ENCODE data around the gene CDC42BPB. TPM values are rescaled to one million over a fixed set of nuclear protein-coding genes. Genes with fewer than 3 reads are reported as not detected.

CDC42BPB gene
- total RNA-seq, 1 donor from 2014 or later, result 116 TPM

GRCh38 chr14:102982852-102983470, 74.4 kb downstream of the CDC42BPB start:
- Histone ChIP-seq H3K27me3 (ENCODE audit: insufficient read depth, low read length) (no peaks in the 10 kb centered on the region), H3K4me2 (ENCODE audit: low read length) (no peak overlapping the region), H3K4me3 (ENCODE audit: insufficient read depth, low read depth, low read length) (no peak overlapping the region), H3K4me1 (ENCODE audit: insufficient read depth, low read length) (peaks cover 17% of the 10 kb centered on the region), H3K9me3 (ENCODE audit: insufficient read depth, low read depth, low read length) (no peaks in the 10 kb centered on the region), H3K36me3 (ENCODE audit: insufficient read depth, low read length) (peaks cover 45% of the 10 kb centered on the region), H3K79me2 (ENCODE audit: insufficient read depth, low read length) (peaks cover 18% of the 10 kb centered on the region), H3K27ac (ENCODE audit: low read depth, low read length) (no peak overlapping the region), H3K9ac (ENCODE audit: low read length) (no peak overlapping the region), H4K20me1 (ENCODE audit: insufficient read depth, low read length) (peaks cover 69% of the 10 kb centered on the region), H2AFZ (ENCODE audit: low read depth, low read length) (no peak overlapping the region)
- H3K27me3 Mint-ChIP-seq (ENCODE audit: low read depth, unreplicated experiment), result no peaks in the 10 kb centered on the region
- no peak overlapping the region for H3K27ac Mint-ChIP-seq (ENCODE audit: unreplicated experiment)
- FAIRE-seq (no peak), DNase-seq (ENCODE audit: low read depth) (no peak)
- H3K36me3 Mint-ChIP-seq (ENCODE audit: low read depth, unreplicated experiment), result peaks cover 39% of the 10 kb centered on the region
- H3K4me3 Mint-ChIP-seq (ENCODE audit: unreplicated experiment), result no peak overlapping the region
- peaks cover 6% of the 10 kb centered on the region for H3K9me3 Mint-ChIP-seq (ENCODE audit: unreplicated experiment)
- TF ChIP-seq EZH2 (IDR thresholded peaks at IDR 0.05; ENCODE audit: insufficient read depth, low read length) (no peak), CTCF (IDR thresholded peaks at IDR 0.05; ENCODE audit: insufficient read depth, low read depth, low read length) (no peak)
- peaks cover 14% of the 10 kb centered on the region for H3K4me1 Mint-ChIP-seq (ENCODE audit: low read depth, unreplicated experiment)

- Histone ChIP-seq H3K4me3 (ENCODE audit: insufficient read depth, low read depth, low read length) (no peak overlapping the region), H3K27ac (ENCODE audit: low read depth, low read length) (no peak overlapping the region)
- no peak for FAIRE-seq
Observed at GRCh38 chr14:102980409-102980810, 76.9 kb downstream of the CDC42BPB start.

More at GRCh38 chr14:102980409-102980810, 76.9 kb downstream of the CDC42BPB start:
- H3K79me2 ChIP-seq (ENCODE audit: insufficient read depth, low read length), result peaks cover 7% of the 10 kb centered on the region
- H3K27me3 Mint-ChIP-seq (ENCODE audit: low read depth, unreplicated experiment), result no peaks in the 10 kb centered on the region
- H3K4me2 ChIP-seq (ENCODE audit: low read length), result no peak overlapping the region
- H3K9me3 Mint-ChIP-seq (ENCODE audit: unreplicated experiment), result no peaks in the 10 kb centered on the region
- no peaks in the 10 kb centered on the region for H3K9me3 ChIP-seq (ENCODE audit: insufficient read depth, low read depth, low read length)
- H4K20me1 ChIP-seq (ENCODE audit: insufficient read depth, low read length), result peaks cover 59% of the 10 kb centered on the region
- H3K36me3 Mint-ChIP-seq (ENCODE audit: low read depth, unreplicated experiment), result peaks cover 29% of the 10 kb centered on the region
- H3K27ac Mint-ChIP-seq (ENCODE audit: unreplicated experiment), result no peak overlapping the region
- DNase-seq (ENCODE audit: low read depth), result no peak
- peaks cover 50% of the 10 kb centered on the region for H3K36me3 ChIP-seq (ENCODE audit: insufficient read depth, low read length)
- no peak overlapping the region for H2AFZ ChIP-seq (ENCODE audit: low read depth, low read length)
- no peak overlapping the region for H3K4me3 Mint-ChIP-seq (ENCODE audit: unreplicated experiment)
- H3K4me1 ChIP-seq (ENCODE audit: insufficient read depth, low read length), result no peaks in the 10 kb centered on the region
- TF ChIP-seq EZH2 (IDR thresholded peaks at IDR 0.05; ENCODE audit: insufficient read depth, low read length) (no peak), CTCF (IDR thresholded peaks at IDR 0.05; ENCODE audit: insufficient read depth, low read depth, low read length) (no peak)
- H3K27me3 ChIP-seq (ENCODE audit: insufficient read depth, low read length), result no peaks in the 10 kb centered on the region
- no peaks in the 10 kb centered on the region for H3K4me1 Mint-ChIP-seq (ENCODE audit: low read depth, unreplicated experiment)
- no peak overlapping the region for H3K9ac ChIP-seq (ENCODE audit: low read length)
